Putamen (tissue), 1 donor: Measurements from ENCODE around the gene HSP90AB1.

Experiments used
- DNase-seq: peaks from one replicate; pipeline ENCODE4 v3.0.0-alpha.2; 2016; ENCODE audit warnings: low spot score

HSP90AB1 gene

DNA sequence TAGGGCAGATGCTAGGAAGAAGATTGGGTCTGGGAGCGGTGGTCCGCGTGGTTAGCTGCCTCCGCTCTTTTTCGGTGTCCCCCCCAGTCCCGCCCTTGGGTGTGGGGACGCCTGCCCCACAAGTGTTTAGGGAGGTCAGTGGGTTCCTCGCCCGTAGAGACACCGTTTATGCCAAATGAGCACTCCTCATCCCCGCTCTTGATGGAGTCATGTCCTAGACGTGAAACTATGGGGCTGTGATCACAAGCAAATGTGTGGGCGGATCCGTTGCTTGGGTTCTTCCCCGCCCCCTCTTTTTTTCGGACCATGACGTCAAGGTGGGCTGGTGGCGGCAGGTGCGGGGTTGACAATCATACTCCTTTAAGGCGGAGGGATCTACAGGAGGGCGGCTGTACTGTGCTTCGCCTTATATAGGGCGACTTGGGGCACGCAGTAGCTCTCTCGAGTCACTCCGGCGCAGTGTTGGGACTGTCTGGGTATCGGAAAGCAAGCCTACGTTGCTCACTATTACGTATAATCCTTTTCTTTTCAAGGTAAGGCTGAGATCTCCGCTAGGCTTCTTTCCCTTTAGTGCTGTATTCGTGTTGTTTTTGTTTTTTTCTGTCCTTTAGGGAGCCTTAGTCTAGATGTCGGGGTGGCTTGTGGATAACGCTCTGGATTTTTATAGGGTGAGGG, at the start of gene HSP90AB1:
HSP90AB1 (plus strand) TSS at position 439 of the 675 bp plus-strand sequence. CDS start 1,529 bp downstream, outside the sequence.
- peak; percentile 96 for DNase-seq

- no peak for DNase-seq
Observed at GRCh38 chr6:44198684-44199083, 48.2 kb upstream of the HSP90AB1 start.

GRCh38 chr6:44199883-44200282, 47.0 kb upstream of the HSP90AB1 start:
- no peak for DNase-seq

DNA sequence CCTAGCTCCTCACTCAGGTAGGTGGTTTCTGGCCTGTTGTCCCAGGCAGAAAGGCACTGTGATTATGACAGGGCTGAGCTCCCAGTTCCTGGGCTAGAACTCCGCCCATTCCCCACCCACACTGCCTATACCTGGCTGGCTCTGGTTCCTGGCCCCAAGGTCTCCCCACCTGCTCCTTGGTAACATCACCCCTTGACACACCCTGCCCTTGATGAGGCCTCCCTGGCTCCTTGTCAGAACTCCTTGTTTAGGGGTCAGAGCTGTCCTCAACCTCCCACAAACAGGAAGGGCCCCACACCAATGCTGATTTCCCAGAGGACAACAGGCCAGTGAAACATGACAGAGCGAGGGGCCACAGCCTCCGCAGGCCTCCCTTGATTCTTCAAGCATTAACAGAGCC, 45.7 kb upstream of the HSP90AB1 start:
- no peak for DNase-seq

DNA sequence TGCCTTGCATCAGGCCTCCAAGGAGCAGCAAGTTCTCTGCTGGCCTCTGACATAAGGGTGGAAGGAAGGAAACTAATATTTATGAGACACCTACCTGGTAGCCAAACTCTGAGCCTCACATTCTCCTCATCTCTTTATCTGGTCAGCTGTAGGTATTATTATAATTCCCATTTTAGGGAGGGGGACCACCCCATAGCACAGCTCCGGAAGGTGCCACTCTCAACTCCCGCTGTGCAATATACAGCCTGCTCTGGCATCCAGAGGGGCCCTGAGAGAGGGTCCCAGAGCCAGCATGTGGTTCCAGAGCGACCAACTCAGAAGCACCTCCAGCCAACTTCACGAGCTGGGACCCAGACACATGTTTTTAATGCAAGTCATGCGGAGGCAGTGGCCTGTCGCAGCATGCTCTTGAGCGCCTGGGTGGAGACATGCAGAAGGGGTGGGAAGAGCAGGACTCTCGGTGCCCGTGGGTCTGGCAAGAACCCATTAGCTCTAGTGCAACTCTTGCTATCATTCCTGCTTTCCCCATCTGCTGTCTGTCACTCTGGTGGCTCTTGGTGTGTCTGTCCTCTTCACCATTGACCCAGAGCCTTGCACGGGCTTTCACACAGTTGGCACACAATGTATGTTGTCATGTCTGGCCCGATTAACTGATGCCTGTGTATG, 45.1 kb upstream of the HSP90AB1 start:
- no peak for DNase-seq

- DNase-seq = no peak
Observed at GRCh38 chr6:44202332-44202971, 44.4 kb upstream of the HSP90AB1 start.

DNA sequence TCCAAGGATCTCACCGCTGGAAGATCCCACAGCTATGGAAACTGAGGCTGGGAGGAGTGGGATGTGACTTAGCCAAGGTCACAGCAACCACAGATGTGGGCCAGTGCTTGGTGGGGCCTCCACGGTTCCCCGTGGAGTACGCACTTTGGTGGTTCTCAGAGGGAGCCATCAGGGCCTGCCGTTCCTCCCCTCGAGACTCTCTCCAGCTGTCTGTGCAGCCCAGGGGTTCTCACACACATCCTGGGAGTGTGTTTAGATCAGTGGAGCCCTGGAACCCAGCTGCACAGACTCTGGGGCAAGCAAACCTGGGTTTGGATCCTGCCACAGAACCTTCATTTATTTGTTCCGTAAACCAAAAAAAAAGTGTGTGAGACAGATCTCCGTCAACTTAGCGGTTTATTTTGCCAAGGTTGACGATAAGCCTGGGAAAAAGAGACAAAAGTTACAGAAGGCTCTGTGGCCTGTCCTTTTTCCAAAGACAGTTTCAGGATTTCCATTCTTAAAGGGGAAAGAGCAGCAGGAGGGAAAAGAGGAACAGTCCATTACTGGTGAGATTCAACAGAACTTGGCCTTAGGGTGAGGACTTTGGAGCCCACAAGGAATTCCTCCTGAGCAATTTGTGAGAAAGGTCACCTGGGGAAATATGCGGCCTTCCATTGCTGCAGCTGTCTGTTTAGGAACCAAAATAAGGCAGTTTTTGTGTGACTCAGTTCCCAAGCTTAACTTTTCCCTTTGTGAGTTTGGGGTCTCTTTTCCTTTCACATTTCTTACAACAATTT, 43.7 kb upstream of the HSP90AB1 start:
- no peak for DNase-seq

DNA sequence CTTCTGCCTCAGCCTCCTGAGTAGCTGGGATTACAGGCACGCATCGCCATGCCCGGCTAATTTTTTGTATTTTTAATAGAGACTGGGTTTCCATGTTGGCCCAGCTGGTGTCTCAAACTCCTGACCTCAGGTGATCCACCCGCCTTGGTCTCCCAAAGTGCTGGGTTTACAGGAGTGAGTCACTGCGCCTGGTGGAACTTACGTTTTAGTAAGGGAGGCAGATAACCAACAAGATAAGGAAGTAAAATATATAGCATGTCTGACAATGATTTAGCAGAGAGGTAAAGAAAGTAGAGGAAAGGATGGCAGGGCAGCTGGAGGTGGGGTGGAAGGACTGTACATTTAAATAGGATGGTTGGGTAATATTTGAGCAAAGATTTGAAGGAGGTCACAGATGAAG, 42.9 kb upstream of the HSP90AB1 start:
- DNase-seq = no peak

DNA sequence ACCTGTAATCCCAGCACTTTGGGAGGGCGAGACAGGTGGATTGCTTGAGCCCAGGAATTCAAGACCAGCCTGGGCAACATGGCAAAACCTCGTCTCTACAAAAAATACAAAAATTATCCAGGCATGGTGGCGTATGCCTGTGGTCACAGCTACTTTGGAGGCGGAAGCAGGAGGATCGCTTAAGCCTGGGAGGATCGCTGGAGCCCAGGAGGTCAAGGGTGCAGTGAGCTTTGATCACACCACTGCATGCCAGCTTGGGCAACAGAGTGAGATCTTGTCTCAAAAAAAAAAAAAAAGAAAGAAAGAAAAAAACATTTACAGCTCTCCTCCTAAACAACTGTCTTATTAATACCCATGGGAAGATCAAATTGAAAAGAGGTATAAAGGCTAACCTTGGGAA, 38.9 kb upstream of the HSP90AB1 start:
- DNase-seq = no peak

DNA sequence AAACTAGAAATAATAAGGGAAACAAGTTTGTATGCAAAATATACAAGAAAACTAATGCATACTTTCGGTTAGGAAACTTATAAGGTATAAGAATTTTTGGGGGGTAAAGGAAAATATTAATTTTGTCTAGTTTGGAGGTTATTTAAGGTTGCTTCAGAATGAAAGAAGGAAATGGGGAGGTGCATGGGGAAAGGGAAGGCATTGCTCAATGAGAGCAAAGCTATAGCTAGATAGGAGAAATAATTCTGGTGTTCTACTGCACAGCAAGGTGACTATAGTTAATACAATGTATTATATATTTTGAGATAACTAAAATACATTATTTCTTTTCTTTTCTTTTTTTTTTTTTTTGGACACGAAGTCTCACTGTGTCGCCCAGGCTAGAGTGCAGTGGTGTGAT, 35.6 kb upstream of the HSP90AB1 start:
- no peak for DNase-seq

GRCh38 chr6:44214307-44214706, 32.6 kb upstream of the HSP90AB1 start:
- no peak for DNase-seq

GRCh38 chr6:44216677-44217331, 30.1 kb upstream of the HSP90AB1 start, which contains the start of gene MYMX:
Gene MYMX, plus strand, starts transcription at chr6:44216926. Its CDS starts 546 bp downstream, at chr6:44217472.
- DNase-seq = no peak

DNA sequence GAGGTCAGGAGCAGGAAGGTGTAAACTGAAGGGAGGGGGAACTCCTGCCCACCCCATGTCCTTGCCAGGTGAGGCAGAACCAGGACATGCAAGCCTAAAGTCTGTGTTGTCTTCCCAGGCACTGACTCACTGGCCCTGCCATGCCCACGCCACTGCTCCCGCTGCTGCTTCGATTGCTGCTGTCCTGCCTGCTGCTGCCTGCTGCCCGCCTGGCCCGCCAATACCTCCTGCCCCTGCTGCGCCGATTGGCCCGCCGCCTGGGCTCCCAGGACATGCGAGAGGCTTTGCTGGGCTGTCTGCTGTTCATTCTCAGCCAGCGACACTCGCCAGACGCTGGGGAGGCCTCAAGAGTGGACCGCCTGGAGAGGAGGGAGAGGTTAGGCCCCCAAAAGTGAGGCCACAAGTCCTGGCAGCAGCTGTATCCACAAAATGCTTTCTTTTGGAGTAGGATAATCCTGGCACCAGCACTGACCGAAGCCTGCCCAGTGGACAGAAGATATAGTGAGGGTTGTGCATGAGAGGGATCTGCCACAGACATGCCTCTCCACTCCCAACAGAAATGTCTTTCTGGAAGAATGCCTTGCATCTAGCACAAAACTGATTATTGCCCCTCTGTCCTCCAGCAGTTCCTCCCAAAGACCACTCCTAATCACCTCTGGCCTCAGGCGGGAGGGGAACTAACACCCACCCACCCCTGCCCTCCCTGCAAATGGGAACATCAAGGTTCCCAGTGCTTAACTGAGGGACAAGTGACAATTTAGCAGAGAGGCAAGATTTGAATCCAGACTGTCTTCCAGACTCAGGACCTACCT, 29.4 kb upstream of the HSP90AB1 start:
- no peak for DNase-seq

DNA sequence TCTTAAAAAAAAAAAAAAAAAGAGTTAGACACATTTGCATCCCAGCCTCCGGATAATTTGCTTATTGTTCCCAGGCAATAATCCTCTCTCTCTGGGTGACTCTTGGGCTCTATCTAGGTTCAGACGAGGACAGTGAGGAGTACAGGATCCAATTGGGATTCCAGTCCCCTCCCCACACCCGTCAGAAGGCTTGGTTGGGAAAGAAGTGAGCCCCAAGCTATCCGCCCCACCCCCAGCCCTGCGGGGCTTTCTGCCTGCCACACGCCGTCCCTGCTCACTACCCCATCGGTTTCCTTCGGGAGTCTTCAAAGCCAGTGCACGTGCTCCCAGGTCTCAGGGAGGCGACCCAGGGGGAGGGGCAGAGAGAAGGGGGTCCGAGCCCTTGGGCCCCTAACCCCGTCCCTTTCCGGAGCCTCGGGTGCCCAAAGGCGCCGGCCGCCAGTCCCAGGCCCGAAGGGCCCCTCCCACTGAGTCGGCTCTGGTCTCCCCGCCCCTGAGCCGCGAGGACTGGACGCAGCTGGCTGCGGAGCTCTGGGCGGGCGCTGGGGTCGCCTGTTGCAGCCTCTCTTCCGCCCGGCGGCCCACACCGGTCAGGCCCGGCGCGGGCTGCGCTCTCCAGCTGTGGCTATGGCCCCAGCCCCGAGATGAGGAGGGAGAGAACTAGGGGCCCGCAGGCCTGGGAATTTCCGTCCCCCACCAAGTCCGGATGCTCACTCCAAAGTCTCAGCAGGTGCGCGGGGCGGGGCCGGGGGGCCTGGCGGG, 27.7 kb upstream of the HSP90AB1 start:
- DNase-seq = no peak

DNA sequence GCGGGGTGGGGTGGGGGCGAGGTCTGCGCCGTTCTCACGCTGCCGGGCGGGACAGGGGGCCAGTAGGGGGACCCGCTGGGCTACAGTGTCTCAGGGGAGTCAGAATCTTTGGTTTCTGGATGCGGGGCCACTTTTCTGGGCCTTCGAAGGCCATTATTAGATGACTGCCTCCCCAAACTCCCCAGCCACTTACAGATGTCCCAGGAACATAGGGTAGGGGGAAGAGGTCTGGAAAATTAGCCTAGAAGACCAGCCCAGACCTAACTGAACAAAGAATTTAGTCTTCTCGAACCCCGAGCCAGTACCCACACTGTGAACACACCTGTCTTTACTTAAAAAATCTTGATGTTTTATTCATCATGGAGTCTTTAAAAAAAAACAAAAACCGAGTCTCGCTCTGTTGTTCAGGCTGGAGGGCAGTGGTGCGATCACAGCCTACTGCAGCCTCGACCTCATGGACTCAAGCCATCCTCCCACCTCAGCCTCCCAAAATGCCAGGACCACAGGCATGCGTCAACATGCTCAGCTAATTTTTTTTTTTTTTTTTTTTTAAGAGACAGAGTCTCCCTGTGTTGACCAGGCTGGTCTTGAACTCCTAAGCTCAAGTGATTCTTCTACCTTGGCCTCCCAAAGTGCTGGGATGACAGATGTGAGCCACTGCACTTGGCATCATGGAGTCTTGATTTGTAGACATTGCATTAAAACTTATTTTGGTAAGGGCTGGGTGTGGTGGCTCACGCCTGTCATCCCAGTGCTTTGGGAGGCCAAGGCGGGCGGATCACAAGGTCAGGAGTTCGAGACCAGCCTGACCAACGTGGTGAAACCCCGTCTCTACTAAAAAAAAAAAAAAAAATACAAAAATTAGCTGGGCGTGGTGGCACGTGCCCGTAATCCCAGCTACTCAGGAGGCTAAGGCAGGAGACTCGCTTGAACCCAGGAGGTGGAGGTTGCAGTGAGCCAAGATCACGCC, 26.8 kb upstream of the HSP90AB1 start:
- no peak for DNase-seq

GRCh38 chr6:44220913-44221290, 26.0 kb upstream of the HSP90AB1 start:
- no peak for DNase-seq

- DNase-seq = peak; percentile 73
Observed at GRCh38 chr6:44221291-44221960, 25.5 kb upstream of the HSP90AB1 start.

GRCh38 chr6:44221961-44222335, 25.0 kb upstream of the HSP90AB1 start:
- DNase-seq = no peak
